GM18519 (cell line): Measurements from ENCODE around the gene OR8H1.

ENCODE experiments used
- ATAC-seq: cut with Tn5 transposase; IDR thresholded peaks from one replicate; pipeline ENCODE4 v1.9.1; 2021; ENCODE audit warnings: mild to moderate bottlenecking, moderate library complexity; ENCODE audit not compliant: unreplicated experiment, low FRiP score

OR8H1 gene, protein sequence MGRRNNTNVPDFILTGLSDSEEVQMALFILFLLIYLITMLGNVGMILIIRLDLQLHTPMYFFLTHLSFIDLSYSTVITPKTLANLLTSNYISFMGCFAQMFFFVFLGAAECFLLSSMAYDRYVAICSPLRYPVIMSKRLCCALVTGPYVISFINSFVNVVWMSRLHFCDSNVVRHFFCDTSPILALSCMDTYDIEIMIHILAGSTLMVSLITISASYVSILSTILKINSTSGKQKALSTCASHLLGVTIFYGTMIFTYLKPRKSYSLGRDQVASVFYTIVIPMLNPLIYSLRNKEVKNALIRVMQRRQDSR

DNA sequence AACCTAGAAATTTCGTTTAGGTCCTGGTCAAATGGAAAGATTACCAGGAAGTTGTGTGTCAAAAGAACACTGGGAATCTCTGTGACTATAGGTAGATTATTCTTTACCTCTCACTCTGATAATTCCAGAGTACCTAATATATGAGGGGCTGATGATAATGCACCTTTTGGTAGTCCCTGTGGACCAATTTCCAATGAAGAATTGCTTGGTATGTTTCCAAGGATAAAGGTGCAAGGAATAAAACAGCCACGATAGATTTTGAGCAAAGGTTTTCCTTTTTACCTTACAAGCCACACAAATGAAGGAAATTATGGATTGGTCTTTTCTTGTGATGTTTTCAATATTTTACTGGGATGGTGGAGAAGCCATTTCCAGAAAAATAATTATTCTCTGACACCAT lies at the start of gene OR8H1:
OR8H1 (minus strand) TSS at position 101 of the 400 bp plus-strand sequence. CDS start 1,192 bp downstream, outside the sequence.
- no peak for ATAC-seq

DNA sequence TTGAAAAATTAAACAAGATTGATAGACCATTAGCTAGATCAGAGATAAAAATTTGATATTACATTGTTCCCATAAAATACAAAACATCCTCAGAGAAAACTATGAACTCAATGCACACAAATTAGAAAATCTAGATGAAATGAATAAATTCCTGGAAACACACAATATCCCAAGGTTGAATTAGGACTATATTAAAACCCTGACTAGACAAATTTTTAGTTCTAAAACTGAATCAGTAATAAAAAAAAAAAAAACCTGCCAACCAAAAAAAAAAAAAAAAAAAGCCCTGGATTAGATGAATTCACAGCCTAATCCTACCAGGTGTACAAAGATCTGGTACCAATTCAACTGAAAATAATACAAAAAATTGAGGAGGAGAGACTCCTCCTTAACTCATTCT lies 48.2 kb upstream of the OR8H1 start:
- ATAC-seq, result no peak

DNA sequence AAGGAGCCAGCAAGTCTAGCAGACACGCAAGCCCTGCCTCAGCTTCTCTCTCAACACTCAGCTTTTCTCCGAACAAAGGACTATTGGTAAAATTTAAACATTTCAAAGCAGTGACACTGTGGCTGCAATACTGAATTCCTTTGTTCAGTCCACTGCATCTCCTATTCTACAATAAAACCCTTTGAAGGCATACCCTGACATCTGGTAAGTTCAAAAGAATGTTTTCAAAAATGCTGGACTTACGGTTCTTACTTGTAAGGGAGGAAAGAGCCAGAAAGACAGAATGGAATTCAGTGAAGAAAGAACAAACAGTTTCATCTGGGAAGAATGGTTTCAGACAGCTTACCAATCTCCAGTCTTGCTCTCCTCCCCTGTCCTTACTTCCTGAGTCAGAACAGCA lies 41.1 kb upstream of the OR8H1 start:
- ATAC-seq, result no peak

DNA sequence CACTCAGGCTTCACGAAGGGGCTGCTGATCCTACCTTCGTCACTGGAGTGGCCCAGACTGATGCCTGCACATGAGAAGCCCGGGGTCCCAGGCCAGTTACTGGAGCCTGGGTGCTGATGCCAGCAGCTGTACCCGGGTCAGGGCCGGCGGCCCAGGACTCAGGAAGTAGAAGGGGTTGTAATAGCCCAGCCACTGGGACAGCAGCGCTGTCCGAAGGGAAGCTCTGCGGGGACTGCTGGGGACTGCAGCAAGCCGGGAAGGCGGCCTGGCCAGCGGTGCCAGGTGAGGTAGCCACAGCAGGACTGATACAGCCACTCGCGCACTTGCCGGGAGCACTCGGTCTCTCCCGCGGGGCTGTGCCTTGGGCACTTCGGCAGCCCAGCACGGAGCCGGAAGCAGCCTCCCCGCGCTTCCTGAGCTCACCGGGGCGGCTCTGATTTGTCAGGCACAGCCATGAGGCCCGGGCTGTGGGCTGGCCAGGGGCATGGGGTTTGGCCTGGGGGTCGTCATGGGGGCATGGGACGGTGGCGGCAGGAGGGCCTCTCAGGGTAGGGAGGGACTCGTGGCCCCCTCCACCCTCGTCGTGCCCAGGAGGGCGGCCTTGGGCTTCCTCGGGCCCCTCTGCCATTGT lies 39.9 kb upstream of the OR8H1 start:
- no peak for ATAC-seq

DNA sequence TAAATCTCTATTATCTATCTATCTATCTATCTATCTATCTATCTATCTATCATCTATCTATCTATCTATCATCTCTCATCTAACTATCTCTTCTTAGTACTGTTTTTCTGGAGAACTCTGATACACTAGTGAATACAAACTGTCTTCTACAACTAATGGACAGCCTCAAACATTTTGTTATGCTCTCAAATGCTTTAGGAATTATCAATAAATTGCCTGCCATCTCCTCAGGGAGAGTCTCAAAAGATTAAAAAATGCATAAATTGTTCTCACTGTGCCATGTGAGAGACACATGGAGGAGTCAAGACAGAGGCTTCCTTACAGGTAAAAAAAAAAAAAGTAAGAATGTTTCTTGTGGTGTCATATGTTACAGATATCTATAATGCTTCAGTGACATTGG lies 22.8 kb upstream of the OR8H1 start, which contains the start of gene OR8K3:
OR8K3 (plus strand) TSS at position 301 of the 400 bp plus-strand sequence. CDS start 3,163 bp downstream, outside the sequence.
- ATAC-seq, result no peak

DNA sequence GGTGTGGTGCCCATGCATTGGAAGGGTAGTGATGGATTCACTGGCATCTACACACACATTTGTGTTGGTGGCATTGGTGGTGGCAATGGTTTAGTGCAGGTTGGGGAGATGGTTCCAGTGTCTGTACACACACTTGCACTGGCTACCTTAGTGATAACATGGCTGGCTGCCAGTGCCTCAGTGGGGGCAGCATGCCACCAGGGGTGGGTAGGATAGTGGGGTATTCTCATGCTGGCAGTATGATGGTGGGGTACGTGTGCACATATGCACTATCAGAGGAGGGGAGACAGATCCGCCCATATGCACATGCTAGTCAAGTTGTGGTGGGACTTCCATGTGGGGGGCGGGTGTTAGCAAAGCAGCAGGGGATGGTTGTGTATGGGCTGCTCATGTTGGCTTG lies 15.8 kb upstream of the OR8H1 start:
- no peak for ATAC-seq

DNA sequence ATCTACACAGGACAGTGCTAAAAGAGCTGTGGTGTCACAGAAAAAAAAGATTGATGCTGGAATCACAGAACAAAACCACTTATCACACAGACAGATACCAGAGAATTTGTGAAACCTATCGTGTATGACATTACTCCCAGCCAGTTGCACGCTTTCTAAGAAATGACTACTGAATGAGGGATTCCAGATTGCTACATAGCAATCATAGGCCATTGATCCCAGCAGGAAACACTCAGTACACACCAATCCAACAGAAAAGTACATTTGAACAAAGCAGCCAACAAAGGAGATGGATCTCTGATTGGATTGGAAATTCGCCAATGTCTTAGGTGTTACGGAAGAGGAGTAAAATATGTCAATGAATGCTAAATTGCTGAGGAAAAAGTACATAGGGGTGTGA lies 4.8 kb upstream of the OR8H1 start:
- ATAC-seq, result no peak

DNA sequence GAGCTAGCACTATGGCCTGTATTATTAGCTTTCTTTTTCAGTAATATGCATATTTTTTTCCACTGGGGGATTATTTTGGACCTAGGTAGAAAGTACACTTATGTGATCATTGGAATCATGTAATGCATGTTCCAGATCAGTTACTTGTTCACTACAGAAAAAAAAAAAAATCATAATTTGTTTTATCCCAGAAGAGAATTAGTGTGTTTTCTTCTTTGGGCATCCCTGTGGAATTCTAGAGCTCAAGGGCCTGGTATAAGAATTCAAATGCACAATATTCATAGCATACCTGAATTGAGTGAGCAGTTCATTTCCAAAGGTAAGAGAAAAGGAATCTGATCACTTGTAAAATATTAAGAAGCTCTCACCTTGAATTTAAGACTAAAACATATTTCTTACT lies 18.2 kb downstream of the OR8H1 start, which contains the start of gene OR5T1:
OR5T1 (plus strand) TSS at position 301 of the 400 bp plus-strand sequence. CDS start 1,485 bp downstream, outside the sequence.
- no peak for ATAC-seq

DNA sequence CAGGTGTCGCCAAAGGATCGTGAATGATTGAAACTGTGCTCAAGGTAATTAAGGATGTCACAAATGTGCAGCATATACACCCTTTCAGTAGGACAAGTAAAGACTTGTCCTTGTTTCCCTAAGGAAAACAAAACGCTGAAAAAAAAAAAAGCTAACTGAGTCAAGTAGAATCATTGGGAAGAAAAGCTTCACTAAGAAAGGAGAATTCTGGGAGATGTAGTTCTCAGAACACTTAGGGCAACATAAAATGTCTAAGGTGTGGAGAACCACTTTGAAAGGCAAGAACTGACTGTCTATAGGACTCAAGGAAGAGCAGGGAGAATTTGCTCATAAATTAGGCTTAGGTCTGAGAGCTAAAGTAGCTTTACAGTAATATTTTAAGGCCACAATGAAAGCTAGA lies 21.0 kb downstream of the OR8H1 start:
- no peak for ATAC-seq

DNA sequence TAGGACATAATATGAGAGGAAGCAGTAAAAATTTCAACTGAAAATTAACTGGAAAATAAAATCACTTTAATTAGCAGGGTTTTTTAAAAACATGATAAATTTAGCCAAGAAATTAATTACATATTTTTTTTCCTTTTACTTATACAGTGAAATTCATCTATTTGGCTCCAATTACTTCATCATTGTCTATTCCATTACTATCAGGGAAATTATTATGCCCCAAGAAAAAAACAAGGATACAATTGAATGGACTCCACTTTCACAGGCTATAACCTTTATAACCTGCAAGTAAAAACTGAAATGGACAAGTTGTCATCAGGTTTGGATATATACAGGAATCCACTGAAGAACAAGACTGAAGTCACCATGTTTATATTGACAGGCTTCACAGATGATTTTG lies 40.1 kb downstream of the OR8H1 start, which contains the start of gene OR5T3:
OR5T3 (plus strand) TSS at position 301 of the 400 bp plus-strand sequence; CDS start at position 301, 0 bp downstream.
- ATAC-seq, result no peak
